NT2/D1 (cell line): Measurements from ENCODE around the gene TSPYL4.

ENCODE experiments used
- SUZ12 ChIP-seq: IDR thresholded peaks from 2 replicates; pipeline ENCODE4 v1.6.1; 2011; ENCODE audit not compliant: insufficient read length, insufficient read depth; ENCODE audit errors: extremely low read depth
- YY1 ChIP-seq: IDR thresholded peaks from 2 replicates; pipeline ENCODE4 v1.6.1; 2011; ENCODE audit not compliant: insufficient read length, insufficient read depth
- ZNF274 ChIP-seq: IDR thresholded peaks from 2 replicates; pipeline ENCODE4 v1.6.1; 2011; ENCODE audit warnings: mild to moderate bottlenecking, low read depth, low read length

GRCh38 chr6:116300566-116300965 lies 46.7 kb upstream of the TSPYL4 start:
- no peak for TF ChIP-seq YY1
- TF ChIP-seq SUZ12: no peak
- TF ChIP-seq ZNF274: no peak
